NK-92 (cell line): ENCODE results near the gene FRRS1L.

Source experiments
- DNase-seq: peaks from one replicate; lab custom pipeline; 2025; ENCODE audit not compliant: unreplicated experiment; lab: John Stamatoyannopoulos, UW

The FRRS1L gene

GRCh38 chr9:109166771-109167601 is at the start of gene FRRS1L:
TSS of gene FRRS1L (minus strand) at chr9:109167249. CDS start at chr9:109167138, 111 bp downstream.
- no peak for DNase-seq

GRCh38 chr9:109214414-109214813 is 47.4 kb upstream of the FRRS1L start:
- DNase-seq: no peak

GRCh38 chr9:109213285-109214121 is 46.5 kb upstream of the FRRS1L start:
- DNase-seq: no peak

- no peak for DNase-seq
Measured at GRCh38 chr9:109212768-109213167, 45.7 kb upstream of the FRRS1L start.

GRCh38 chr9:109206670-109207069 is 39.6 kb upstream of the FRRS1L start:
- no peak for DNase-seq

GRCh38 chr9:109205526-109205925 is 38.5 kb upstream of the FRRS1L start:
- DNase-seq: no peak

GRCh38 chr9:109203761-109204360 is 36.8 kb upstream of the FRRS1L start:
- DNase-seq: no peak

- no peak for DNase-seq
Measured at GRCh38 chr9:109199676-109200075, 32.6 kb upstream of the FRRS1L start.

- no peak for DNase-seq
Measured at GRCh38 chr9:109198736-109199382, 31.8 kb upstream of the FRRS1L start.

- no peak for DNase-seq
Measured at GRCh38 chr9:109193974-109194556, 27.0 kb upstream of the FRRS1L start.

GRCh38 chr9:109192732-109193361 is 25.8 kb upstream of the FRRS1L start:
- no peak for DNase-seq

- no peak for DNase-seq
Measured at GRCh38 chr9:109191746-109192145, 24.7 kb upstream of the FRRS1L start.

- no peak for DNase-seq
Measured at GRCh38 chr9:109190151-109190550, 23.1 kb upstream of the FRRS1L start.

- DNase-seq: no peak
Measured at GRCh38 chr9:109186857-109187520, 19.9 kb upstream of the FRRS1L start.

GRCh38 chr9:109182940-109183798 is 16.1 kb upstream of the FRRS1L start:
- DNase-seq: no peak

- no peak for DNase-seq
Measured at GRCh38 chr9:109182550-109182939, 15.5 kb upstream of the FRRS1L start.

- DNase-seq: no peak
Measured at GRCh38 chr9:109181284-109181683, 14.2 kb upstream of the FRRS1L start.

GRCh38 chr9:109179801-109180523 is 12.9 kb upstream of the FRRS1L start:
- DNase-seq: no peak
